ENCODE results near the gene OR51G1.
"Not testable (repeated sequence)": the region's sequence is repeated elsewhere in the genome, so short reads cannot be mapped to it uniquely, and the experiment has no call there.

Gene OR51G1
- total RNA-seq, result 0 reads per million in 2 experiments

- no peak for DNase-seq (ENCODE audit: low read depth)
Measured at GRCh38 chr11:4924239-4924638, at the start of gene OR51G1. TSS of gene OR51G1 (minus strand) at chr11:4924339. CDS start at chr11:4924339, 0 bp downstream.

GRCh38 chr11:4962816-4963215 is 38.7 kb upstream of the OR51G1 start:
- DNase-seq (ENCODE audit: low read depth), result no peak

DNA sequence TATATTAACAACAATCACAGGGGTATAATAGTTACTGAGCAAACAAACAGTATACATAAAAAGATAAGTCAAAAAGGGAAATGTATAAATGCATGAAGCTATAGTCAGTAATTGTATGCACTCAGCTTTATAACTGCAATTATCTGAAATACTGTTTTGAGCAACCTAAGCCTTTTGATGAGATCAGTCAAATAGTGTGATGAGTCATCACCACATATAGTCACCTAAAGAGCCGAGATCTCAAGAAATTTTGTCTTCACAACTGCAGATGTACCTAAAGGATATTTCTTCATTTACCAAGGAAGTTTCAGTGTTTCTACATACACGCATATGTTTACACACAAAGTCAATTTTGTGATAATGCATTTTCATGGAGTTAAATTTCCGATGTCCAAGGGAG is 36.7 kb upstream of the OR51G1 start:
- no peak for DNase-seq (ENCODE audit: low read depth)

- no peak for DNase-seq (ENCODE audit: low read depth)
Measured at GRCh38 chr11:4957396-4957795, 33.3 kb upstream of the OR51G1 start.

GRCh38 chr11:4955613-4956012 is 31.5 kb upstream of the OR51G1 start, which contains the start of gene OR51A2:
TSS of gene OR51A2 (minus strand) at chr11:4955713. CDS start at chr11:4955713, 0 bp downstream.
- DNase-seq (ENCODE audit: low read depth), result not testable (repeated sequence)

- no peak for DNase-seq (ENCODE audit: low read depth)
Measured at GRCh38 chr11:4947505-4947904, 23.4 kb upstream of the OR51G1 start, which contains the start of gene OR51A4. TSS of gene OR51A4 (minus strand) at chr11:4947605. CDS start at chr11:4947100, 505 bp downstream.

DNA sequence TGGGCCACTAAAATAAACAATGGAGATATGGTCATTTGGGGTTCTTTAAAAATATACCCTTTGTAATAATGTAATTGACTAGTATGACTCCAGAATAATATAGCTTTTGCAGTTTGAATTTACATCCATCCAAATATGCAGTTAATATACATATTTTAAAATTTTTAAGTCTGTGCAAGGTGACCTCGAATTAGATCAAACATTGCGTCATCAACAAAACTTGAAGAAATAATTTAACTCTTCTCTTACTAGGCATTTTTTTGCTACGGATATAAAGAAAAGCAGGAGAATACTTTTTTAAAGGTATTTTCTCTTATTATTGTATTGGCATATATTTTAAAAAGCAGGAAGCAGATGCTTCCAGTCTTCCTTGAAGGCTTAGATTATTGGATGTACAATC is 12.6 kb upstream of the OR51G1 start:
- no peak for DNase-seq (ENCODE audit: low read depth)

DNA sequence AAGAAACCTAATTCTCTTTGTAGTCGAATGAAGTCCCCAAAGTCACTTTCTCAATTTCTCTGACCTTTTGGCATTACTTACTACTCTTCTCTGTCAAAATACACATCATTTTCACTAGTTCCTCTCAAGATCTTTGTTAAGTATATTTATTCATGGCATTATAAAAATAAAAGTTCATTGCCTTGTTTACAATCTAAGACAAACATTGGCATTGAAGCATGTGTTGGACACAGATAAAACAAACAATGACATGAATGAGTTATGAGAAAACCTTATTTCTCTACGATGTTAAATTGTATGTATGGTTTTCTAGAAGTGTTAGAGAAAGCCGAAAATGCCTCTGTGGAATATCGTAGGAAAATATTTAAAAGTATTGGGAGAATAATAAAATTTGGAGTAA is 8.6 kb upstream of the OR51G1 start:
- no peak for DNase-seq (ENCODE audit: low read depth)

GRCh38 chr11:4926608-4927007 is 2.5 kb upstream of the OR51G1 start:
- no peak for DNase-seq (ENCODE audit: low read depth)

- no peak for DNase-seq (ENCODE audit: low read depth)
Measured at GRCh38 chr11:4922304-4922703, 1.8 kb downstream of the OR51G1 start.

DNA sequence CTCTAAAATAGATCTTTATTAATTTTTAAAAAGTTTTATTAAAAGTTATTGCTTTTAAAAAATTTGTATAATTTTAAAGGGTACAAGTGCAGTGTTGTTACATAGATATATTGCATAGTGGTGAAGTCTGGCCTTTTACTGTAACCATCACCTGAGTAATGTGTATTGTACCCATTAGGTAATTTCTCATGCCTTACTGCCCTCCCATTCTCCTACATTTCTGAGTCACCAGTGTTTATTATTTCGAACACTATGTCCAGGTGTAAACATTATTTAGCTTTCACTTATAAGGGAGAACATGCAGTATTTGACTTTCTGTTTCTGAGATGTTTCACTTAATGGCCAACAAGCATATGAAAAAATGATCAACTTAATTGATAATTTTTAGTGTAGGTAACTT is 2.3 kb downstream of the OR51G1 start:
- DNase-seq (ENCODE audit: low read depth), result no peak

DNA sequence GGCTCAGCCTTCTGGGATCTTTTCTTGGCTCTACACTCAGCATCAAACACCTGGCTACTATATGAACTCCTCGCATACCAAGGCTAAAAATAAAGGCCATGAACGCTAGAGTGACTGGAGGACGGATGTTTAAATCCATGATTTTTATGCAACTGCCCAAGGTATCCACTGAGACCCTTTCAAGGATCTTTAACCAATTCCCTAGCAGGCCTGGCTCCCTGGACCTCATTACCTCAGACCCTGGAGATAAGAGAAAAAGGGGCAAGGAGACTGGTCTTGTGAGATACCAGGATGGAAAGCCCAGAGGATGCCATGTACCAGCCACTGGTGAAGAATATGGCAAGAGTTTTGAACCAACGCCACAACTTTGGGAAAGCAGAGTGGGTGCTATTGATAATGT is 4.9 kb downstream of the OR51G1 start, which contains the start of gene OR51G2:
Gene OR51G2, minus strand, starts transcription at position 101 of the 400 bp plus-strand sequence. CDS start 3,687 bp downstream, outside the sequence.
- no peak for DNase-seq (ENCODE audit: low read depth)

- no peak for DNase-seq (ENCODE audit: low read depth)
Measured at GRCh38 chr11:4916581-4916980, 7.6 kb downstream of the OR51G1 start.

DNA sequence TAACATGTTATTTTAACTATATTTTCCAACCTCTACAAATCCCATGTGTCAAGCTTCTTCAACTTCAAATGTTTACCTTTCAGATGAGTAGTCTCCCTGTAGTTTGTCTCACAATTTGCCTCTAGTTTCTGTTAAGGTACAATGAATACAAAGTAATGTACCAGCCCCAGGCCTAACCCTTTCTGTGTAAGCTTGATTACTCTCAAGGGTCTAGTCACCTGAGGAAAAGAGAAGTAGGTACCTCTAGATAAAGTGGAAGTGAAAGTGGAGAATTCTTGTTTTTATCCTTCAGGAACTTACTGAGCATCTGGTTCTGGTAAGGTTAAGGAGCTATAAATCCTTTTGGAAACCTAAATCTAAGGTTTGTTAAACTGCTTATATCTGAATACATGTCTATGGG is 20.7 kb downstream of the OR51G1 start, which contains the start of gene OR51A7:
Gene OR51A7, plus strand, starts transcription at position 300 of the 400 bp plus-strand sequence. CDS start 3,587 bp downstream, outside the sequence.
- DNase-seq (ENCODE audit: low read depth), result no peak

- no peak for DNase-seq (ENCODE audit: low read depth)
Measured at GRCh38 chr11:4891996-4892640, 32.0 kb downstream of the OR51G1 start.

- DNase-seq (ENCODE audit: low read depth), result no peak
Measured at GRCh38 chr11:4890279-4890678, 33.9 kb downstream of the OR51G1 start.

DNA sequence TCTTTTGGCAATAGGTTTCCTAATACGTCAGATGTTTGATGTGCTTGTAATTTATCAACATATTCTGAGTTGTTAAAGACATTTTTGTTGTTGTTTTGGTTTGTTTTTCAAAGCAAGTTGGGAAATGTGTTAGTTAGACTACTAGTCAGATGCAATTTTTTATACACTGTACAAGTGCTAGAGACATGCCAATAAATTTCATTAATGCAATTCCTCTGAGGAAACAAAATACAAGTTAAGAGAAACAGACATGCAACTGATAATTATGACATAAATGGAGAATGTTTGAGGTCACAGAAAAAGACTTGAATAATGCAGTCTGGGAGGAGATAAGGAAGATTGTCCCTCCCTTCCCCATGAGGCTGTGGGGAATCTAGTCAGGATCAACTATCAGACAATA is 36.5 kb downstream of the OR51G1 start:
- no peak for DNase-seq (ENCODE audit: low read depth)

DNA sequence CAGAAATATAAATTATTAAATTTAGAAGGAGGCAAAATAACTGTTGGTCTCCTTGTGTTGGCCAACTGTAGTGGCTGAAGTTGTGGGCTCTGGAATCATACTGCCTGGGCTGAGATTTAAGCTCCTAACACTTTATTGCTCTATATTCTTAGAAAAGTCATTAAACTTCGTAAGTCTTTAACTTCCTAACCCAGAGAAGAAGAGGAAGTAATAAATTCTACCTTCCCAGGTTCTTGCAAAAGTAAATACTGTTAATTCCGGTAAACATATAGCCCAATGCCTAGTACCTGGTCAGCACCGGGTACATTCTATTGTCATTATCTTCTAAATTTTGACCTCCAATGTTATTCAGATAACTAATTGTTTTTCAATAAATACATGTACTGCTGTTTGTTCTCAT is 38.0 kb downstream of the OR51G1 start:
- no peak for DNase-seq (ENCODE audit: low read depth)

- DNase-seq (ENCODE audit: low read depth), result no peak
Measured at GRCh38 chr11:4884361-4884760, 39.8 kb downstream of the OR51G1 start.

GRCh38 chr11:4882543-4882942 is 41.6 kb downstream of the OR51G1 start:
- DNase-seq (ENCODE audit: low read depth), result no peak

DNA sequence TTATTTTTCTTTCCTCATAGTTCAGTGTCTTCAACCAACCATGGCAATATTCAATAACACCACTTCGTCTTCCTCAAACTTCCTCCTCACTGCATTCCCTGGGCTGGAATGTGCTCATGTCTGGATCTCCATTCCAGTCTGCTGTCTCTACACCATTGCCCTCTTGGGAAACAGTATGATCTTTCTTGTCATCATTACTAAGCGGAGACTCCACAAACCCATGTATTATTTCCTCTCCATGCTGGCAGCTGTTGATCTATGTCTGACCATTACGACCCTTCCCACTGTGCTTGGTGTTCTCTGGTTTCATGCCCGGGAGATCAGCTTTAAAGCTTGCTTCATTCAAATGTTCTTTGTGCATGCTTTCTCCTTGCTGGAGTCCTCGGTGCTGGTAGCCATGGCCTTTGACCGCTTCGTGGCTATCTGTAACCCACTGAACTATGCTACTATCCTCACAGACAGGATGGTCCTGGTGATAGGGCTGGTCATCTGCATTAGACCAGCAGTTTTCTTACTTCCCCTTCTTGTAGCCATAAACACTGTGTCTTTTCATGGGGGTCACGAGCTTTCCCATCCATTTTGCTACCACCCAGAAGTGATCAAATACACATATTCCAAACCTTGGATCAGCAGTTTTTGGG is 42.2 kb downstream of the OR51G1 start, which contains the start of gene OR51T1:
Gene OR51T1, plus strand, starts transcription at position 41 of the 641 bp plus-strand sequence. Its CDS starts 0 bp downstream, at position 41.
- DNase-seq (ENCODE audit: low read depth), result no peak

DNA sequence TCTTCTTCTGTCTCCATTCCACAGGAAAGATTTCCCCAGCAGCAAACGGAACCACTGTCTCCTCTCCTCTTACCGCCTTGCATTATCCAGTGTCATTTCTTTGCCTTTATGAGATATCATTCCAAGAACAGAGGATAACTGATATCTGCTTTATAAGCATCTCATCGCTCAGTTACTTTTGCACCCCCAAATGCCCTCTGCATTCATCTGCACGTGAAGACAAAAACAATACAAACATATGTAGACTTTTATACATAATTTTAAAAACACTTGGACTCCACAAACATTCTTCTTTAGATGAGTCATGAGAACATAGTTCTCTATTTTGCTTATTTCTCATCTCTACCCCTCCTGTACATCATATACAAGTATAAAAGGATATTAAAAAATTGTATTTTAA is 43.0 kb downstream of the OR51G1 start:
- DNase-seq (ENCODE audit: low read depth), result no peak
